Measurements from ENCODE around the gene TTC7B.

The TTC7B gene

DNA sequence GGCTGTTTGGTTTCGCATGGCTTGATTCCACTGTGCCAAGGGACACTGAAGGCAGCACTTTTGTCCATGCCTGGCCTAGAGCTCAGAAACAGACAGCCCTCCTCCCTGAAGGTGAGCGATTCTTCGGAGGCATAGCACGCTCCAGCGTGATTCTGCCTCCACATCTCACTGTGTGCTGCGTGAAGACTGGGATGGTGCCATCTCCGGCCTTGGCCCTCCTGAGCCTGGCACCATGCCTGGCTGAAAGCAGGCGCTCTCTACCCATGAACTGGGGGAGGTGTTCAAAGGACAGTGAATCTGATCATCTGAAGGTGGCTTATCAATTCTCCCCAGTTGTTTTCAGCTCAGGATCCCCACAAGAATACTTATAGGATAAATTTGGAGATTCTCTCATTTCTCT is 187.4 kb downstream of the TTC7B start:
- H3K9ac ChIP-seq (ENCODE audit: low read depth, low read length) = no peak overlapping the region
- H3K9me3 ChIP-seq (ENCODE audit: control insufficient read depth, insufficient read depth, low read length) = no peaks in the 10 kb centered on the region
- no peaks in the 10 kb centered on the region for H3K36me3 ChIP-seq (ENCODE audit: control insufficient read depth, insufficient read depth, low read length)
- no peaks in the 10 kb centered on the region for H3K27me3 ChIP-seq (ENCODE audit: control insufficient read depth, insufficient read depth, low read length)
- no peak overlapping the region for H3K4me3 ChIP-seq (ENCODE audit: low read depth, low read length)
- H3K4me1 ChIP-seq (ENCODE audit: control insufficient read depth, insufficient read depth, low read length) = peaks cover 9% of the 10 kb centered on the region

- no peaks in the 10 kb centered on the region for H3K36me3 ChIP-seq (ENCODE audit: control insufficient read depth, insufficient read depth, low read length)
- H3K9ac ChIP-seq (ENCODE audit: low read depth, low read length) = no peak overlapping the region
- no peaks in the 10 kb centered on the region for H3K9me3 ChIP-seq (ENCODE audit: control insufficient read depth, insufficient read depth, low read length)
- H3K4me3 ChIP-seq (ENCODE audit: low read depth, low read length) = no peak overlapping the region
- H3K4me1 ChIP-seq (ENCODE audit: control insufficient read depth, insufficient read depth, low read length) = peaks cover 9% of the 10 kb centered on the region
- H3K27me3 ChIP-seq (ENCODE audit: control insufficient read depth, insufficient read depth, low read length) = no peaks in the 10 kb centered on the region
Measured at GRCh38 chr14:90627478-90627877, 188.8 kb downstream of the TTC7B start.

GRCh38 chr14:90626550-90626949 is 189.7 kb downstream of the TTC7B start:
- no peaks in the 10 kb centered on the region for H3K36me3 ChIP-seq (ENCODE audit: control insufficient read depth, insufficient read depth, low read length)
- no peak overlapping the region for H3K9ac ChIP-seq (ENCODE audit: low read depth, low read length)
- H3K4me1 ChIP-seq (ENCODE audit: control insufficient read depth, insufficient read depth, low read length) = peaks cover 9% of the 10 kb centered on the region
- no peak overlapping the region for H3K4me3 ChIP-seq (ENCODE audit: low read depth, low read length)
- no peaks in the 10 kb centered on the region for H3K9me3 ChIP-seq (ENCODE audit: control insufficient read depth, insufficient read depth, low read length)
- no peaks in the 10 kb centered on the region for H3K27me3 ChIP-seq (ENCODE audit: control insufficient read depth, insufficient read depth, low read length)

GRCh38 chr14:90625445-90625844 is 190.8 kb downstream of the TTC7B start:
- Histone ChIP-seq H3K4me3 (ENCODE audit: low read depth, low read length) (no peak overlapping the region), H3K9ac (ENCODE audit: low read depth, low read length) (no peak overlapping the region), H3K9me3 (ENCODE audit: control insufficient read depth, insufficient read depth, low read length) (no peaks in the 10 kb centered on the region)

GRCh38 chr14:90624732-90625400 is 191.4 kb downstream of the TTC7B start:
- Histone ChIP-seq H3K27me3 (ENCODE audit: control insufficient read depth, insufficient read depth, low read length) (no peaks in the 10 kb centered on the region), H3K4me3 (ENCODE audit: low read depth, low read length) (no peak overlapping the region), H3K36me3 (ENCODE audit: control insufficient read depth, insufficient read depth, low read length) (no peaks in the 10 kb centered on the region), H3K9ac (ENCODE audit: low read depth, low read length) (no peak overlapping the region), H3K4me1 (ENCODE audit: control insufficient read depth, insufficient read depth, low read length) (peaks cover 9% of the 10 kb centered on the region), H3K9me3 (ENCODE audit: control insufficient read depth, insufficient read depth, low read length) (no peaks in the 10 kb centered on the region)

More at GRCh38 chr14:90625445-90625844, 190.8 kb downstream of the TTC7B start:
- Histone ChIP-seq H3K27me3 (ENCODE audit: control insufficient read depth, insufficient read depth, low read length) (no peaks in the 10 kb centered on the region), H3K4me1 (ENCODE audit: control insufficient read depth, insufficient read depth, low read length) (peaks cover 9% of the 10 kb centered on the region), H3K36me3 (ENCODE audit: control insufficient read depth, insufficient read depth, low read length) (no peaks in the 10 kb centered on the region)

- Histone ChIP-seq H3K27me3 (ENCODE audit: control insufficient read depth, insufficient read depth, low read length) (no peaks in the 10 kb centered on the region), H3K36me3 (ENCODE audit: control insufficient read depth, insufficient read depth, low read length) (no peaks in the 10 kb centered on the region), H3K9ac (ENCODE audit: low read depth, low read length) (no peak overlapping the region), H3K4me3 (ENCODE audit: low read depth, low read length) (no peak overlapping the region), H3K4me1 (ENCODE audit: control insufficient read depth, insufficient read depth, low read length) (peaks cover 9% of the 10 kb centered on the region), H3K9me3 (ENCODE audit: control insufficient read depth, insufficient read depth, low read length) (no peaks in the 10 kb centered on the region)
Measured at GRCh38 chr14:90624227-90624626, 192.0 kb downstream of the TTC7B start.

GRCh38 chr14:90621201-90621600 is 195.0 kb downstream of the TTC7B start:
- peaks cover 9% of the 10 kb centered on the region for H3K4me1 ChIP-seq (ENCODE audit: control insufficient read depth, insufficient read depth, low read length)

GRCh38 chr14:90620568-90621077 is 195.6 kb downstream of the TTC7B start:
- H3K27me3 ChIP-seq (ENCODE audit: control insufficient read depth, insufficient read depth, low read length) = no peaks in the 10 kb centered on the region
- no peaks in the 10 kb centered on the region for H3K36me3 ChIP-seq (ENCODE audit: control insufficient read depth, insufficient read depth, low read length)
- H3K9me3 ChIP-seq (ENCODE audit: control insufficient read depth, insufficient read depth, low read length) = no peaks in the 10 kb centered on the region
- peaks cover 10% of the 10 kb centered on the region for H3K4me1 ChIP-seq (ENCODE audit: control insufficient read depth, insufficient read depth, low read length)
- no peak overlapping the region for H3K9ac ChIP-seq (ENCODE audit: low read depth, low read length)
- H3K4me3 ChIP-seq (ENCODE audit: low read depth, low read length) = no peak overlapping the region

More at GRCh38 chr14:90621201-90621600, 195.0 kb downstream of the TTC7B start:
- Histone ChIP-seq H3K27me3 (ENCODE audit: control insufficient read depth, insufficient read depth, low read length) (no peaks in the 10 kb centered on the region), H3K9ac (ENCODE audit: low read depth, low read length) (no peak overlapping the region), H3K9me3 (ENCODE audit: control insufficient read depth, insufficient read depth, low read length) (no peaks in the 10 kb centered on the region), H3K36me3 (ENCODE audit: control insufficient read depth, insufficient read depth, low read length) (no peaks in the 10 kb centered on the region), H3K4me3 (ENCODE audit: low read depth, low read length) (no peak overlapping the region)

DNA sequence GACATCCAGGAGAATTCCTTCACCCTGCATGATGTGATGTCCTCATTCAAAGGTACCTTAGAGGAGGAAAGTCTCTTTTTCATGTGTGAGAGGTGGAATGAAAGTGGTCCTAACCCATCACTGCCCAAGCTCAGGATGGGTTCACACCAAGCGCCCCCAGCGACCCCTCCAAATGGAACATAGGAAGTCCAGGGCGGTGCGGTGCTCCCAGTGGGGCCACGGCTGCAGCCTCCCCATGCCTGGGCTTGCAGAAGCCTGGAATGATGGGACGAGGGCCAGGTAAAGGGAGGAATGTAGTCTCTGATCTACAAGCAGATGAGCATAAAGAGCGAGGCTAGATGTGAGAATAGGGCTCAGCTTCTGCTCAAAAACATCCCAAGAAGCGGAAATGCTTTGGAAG is 196.3 kb downstream of the TTC7B start:
- H3K36me3 ChIP-seq (ENCODE audit: control insufficient read depth, insufficient read depth, low read length) = no peaks in the 10 kb centered on the region
- no peak overlapping the region for H3K9ac ChIP-seq (ENCODE audit: low read depth, low read length)
- H3K27me3 ChIP-seq (ENCODE audit: control insufficient read depth, insufficient read depth, low read length) = no peaks in the 10 kb centered on the region
- H3K4me1 ChIP-seq (ENCODE audit: control insufficient read depth, insufficient read depth, low read length) = peaks cover 12% of the 10 kb centered on the region
- no peak overlapping the region for H3K4me3 ChIP-seq (ENCODE audit: low read depth, low read length)
- H3K9me3 ChIP-seq (ENCODE audit: control insufficient read depth, insufficient read depth, low read length) = no peaks in the 10 kb centered on the region

- H3K9me3 ChIP-seq (ENCODE audit: control insufficient read depth, insufficient read depth, low read length) = no peaks in the 10 kb centered on the region
- H3K27me3 ChIP-seq (ENCODE audit: control insufficient read depth, insufficient read depth, low read length) = no peaks in the 10 kb centered on the region
Measured at GRCh38 chr14:90617961-90618360, 198.3 kb downstream of the TTC7B start.

GRCh38 chr14:90616881-90617280 is 199.3 kb downstream of the TTC7B start:
- peaks cover 13% of the 10 kb centered on the region for H3K4me1 ChIP-seq (ENCODE audit: control insufficient read depth, insufficient read depth, low read length)
- no peak overlapping the region for H3K9ac ChIP-seq (ENCODE audit: low read depth, low read length)
- no peak overlapping the region for H3K4me3 ChIP-seq (ENCODE audit: low read depth, low read length)
- H3K9me3 ChIP-seq (ENCODE audit: control insufficient read depth, insufficient read depth, low read length) = no peaks in the 10 kb centered on the region
- H3K36me3 ChIP-seq (ENCODE audit: control insufficient read depth, insufficient read depth, low read length) = no peaks in the 10 kb centered on the region
- H3K27me3 ChIP-seq (ENCODE audit: control insufficient read depth, insufficient read depth, low read length) = no peaks in the 10 kb centered on the region

More at GRCh38 chr14:90617961-90618360, 198.3 kb downstream of the TTC7B start:
- Histone ChIP-seq H3K4me3 (ENCODE audit: low read depth, low read length) (no peak overlapping the region), H3K36me3 (ENCODE audit: control insufficient read depth, insufficient read depth, low read length) (no peaks in the 10 kb centered on the region), H3K4me1 (ENCODE audit: control insufficient read depth, insufficient read depth, low read length) (peaks cover 13% of the 10 kb centered on the region), H3K9ac (ENCODE audit: low read depth, low read length) (no peak overlapping the region)

DNA sequence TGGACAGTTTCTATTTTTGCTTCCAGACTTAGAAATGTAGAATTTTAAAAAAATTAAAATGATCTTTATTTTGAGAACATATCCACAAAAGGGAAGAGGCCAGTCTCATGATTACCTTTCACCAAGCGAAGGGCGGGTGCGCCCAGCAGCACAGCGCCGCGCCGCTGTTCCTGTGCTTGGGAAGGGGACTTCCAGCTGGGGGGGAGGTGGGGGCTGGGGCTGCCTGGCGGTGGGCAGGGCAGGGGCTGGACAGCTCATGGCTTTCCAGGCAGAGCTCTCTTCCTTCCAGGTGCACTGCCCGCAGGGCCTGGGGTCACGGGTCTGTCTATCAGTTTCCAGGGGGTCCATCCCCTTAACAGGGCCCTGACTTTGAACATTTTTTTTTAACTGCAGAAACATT is 199.9 kb downstream of the TTC7B start:
- H3K4me3 ChIP-seq (ENCODE audit: low read depth, low read length) = no peak overlapping the region
- H3K27me3 ChIP-seq (ENCODE audit: control insufficient read depth, insufficient read depth, low read length) = no peaks in the 10 kb centered on the region
- H3K4me1 ChIP-seq (ENCODE audit: control insufficient read depth, insufficient read depth, low read length) = peaks cover 13% of the 10 kb centered on the region
- H3K9ac ChIP-seq (ENCODE audit: low read depth, low read length) = no peak overlapping the region
- no peaks in the 10 kb centered on the region for H3K36me3 ChIP-seq (ENCODE audit: control insufficient read depth, insufficient read depth, low read length)
- no peaks in the 10 kb centered on the region for H3K9me3 ChIP-seq (ENCODE audit: control insufficient read depth, insufficient read depth, low read length)
